Measurements from ENCODE around the gene ITPRID1.
A peak's percentile ranks its signal among the peaks of the same experiment; 100 is the strongest.
"Not testable (repeated sequence)": the region's sequence is repeated elsewhere in the genome, so short reads cannot be mapped to it uniquely, and the experiment has no call there.

ITPRID1 gene

GRCh38 chr7:31516680-31517502, 3.0 kb downstream of the ITPRID1 start:
- DNase-seq, result no peak

- no peak for DNase-seq
These were observed 3.6 kb downstream of the ITPRID1 start for GRCh38 chr7:31517513-31517912.

GRCh38 chr7:31518766-31519165, 4.9 kb downstream of the ITPRID1 start:
- DNase-seq, result no peak

- DNase-seq, result no peak
These were observed 7.6 kb downstream of the ITPRID1 start for GRCh38 chr7:31521336-31522010.

GRCh38 chr7:31526864-31527263, 13.0 kb downstream of the ITPRID1 start:
- no peak for DNase-seq

GRCh38 chr7:31529103-31529502, 15.2 kb downstream of the ITPRID1 start:
- DNase-seq, result no peak

- DNase-seq, result not testable (repeated sequence)
These were observed 26.8 kb downstream of the ITPRID1 start for GRCh38 chr7:31540651-31541185.

GRCh38 chr7:31545549-31545948, 31.7 kb downstream of the ITPRID1 start:
- DNase-seq, result peak in 1 of 51 donors; percentile 11

- DNase-seq, result no peak
These were observed 35.7 kb downstream of the ITPRID1 start for GRCh38 chr7:31549611-31550010.

GRCh38 chr7:31550432-31550831, 36.5 kb downstream of the ITPRID1 start:
- peak in 24 of 51 donors; percentile 1 to 76 (median 20) for DNase-seq

- peak in 1 of 51 donors; percentile 1 for DNase-seq
These were observed 39.8 kb downstream of the ITPRID1 start for GRCh38 chr7:31553661-31554081.

- no peak for DNase-seq
These were observed 48.1 kb downstream of the ITPRID1 start for GRCh38 chr7:31562002-31562401.

GRCh38 chr7:31563522-31563921, 49.6 kb downstream of the ITPRID1 start:
- no peak for DNase-seq

- no peak for DNase-seq
These were observed 50.1 kb downstream of the ITPRID1 start for GRCh38 chr7:31563951-31564350.

- DNase-seq, result no peak
These were observed 50.8 kb downstream of the ITPRID1 start for GRCh38 chr7:31564661-31565060.

GRCh38 chr7:31569528-31569927, 55.6 kb downstream of the ITPRID1 start:
- no peak for DNase-seq

GRCh38 chr7:31583526-31583925, 69.6 kb downstream of the ITPRID1 start:
- DNase-seq, result no peak

- no peak for DNase-seq
These were observed 70.1 kb downstream of the ITPRID1 start for GRCh38 chr7:31583942-31584341.

- no peak for DNase-seq
These were observed 81.5 kb downstream of the ITPRID1 start for GRCh38 chr7:31595390-31595789.

GRCh38 chr7:31602041-31602625, 88.2 kb downstream of the ITPRID1 start:
- DNase-seq, result no peak

- DNase-seq, result no peak
These were observed 89.2 kb downstream of the ITPRID1 start for GRCh38 chr7:31603046-31603445.

GRCh38 chr7:31613604-31614003, 99.7 kb downstream of the ITPRID1 start:
- DNase-seq, result no peak

All from hypothalamus (tissue), 51 donors.